K562 (cell line): ENCODE results near the gene PDE4D. TPM values are rescaled to one million over a fixed set of nuclear protein-coding genes. Genes with fewer than 3 reads are reported as not detected.

Source experiments
- CBX2 ChIP-seq: fragments of 200-600 bp; sonication (generic); IDR thresholded peaks from one replicate; pipeline ENCODE4 v1.6.1; 2012; ENCODE audit warnings: mild to moderate bottlenecking, low read length, inconsistent platforms; ENCODE audit not compliant: insufficient read depth, poor library complexity, severe bottlenecking
- COPS2 ChIP-seq: fragments of 450-650 bp; conservative IDR thresholded peaks from 2 replicates; pipeline ENCODE4 v1.6.1; 2016; ENCODE audit warnings: mild to moderate bottlenecking, moderate library complexity
- SNIP1 ChIP-seq: fragments of 450-650 bp; IDR thresholded peaks from 2 replicates; pipeline ENCODE4 v1.7.1; 2017; ENCODE audit warnings: low read depth, mild to moderate bottlenecking
- SRSF1 ChIP-seq: fragments of 200-400 bp; formaldehyde crosslinking; IDR thresholded peaks from 2 replicates; pipeline ENCODE4 v1.6.1; 2017; ENCODE audit warnings: mild to moderate bottlenecking, low read depth, low read length, moderate library complexity
- STAG1 ChIP-seq: sonication (generic); formaldehyde crosslinking; IDR thresholded peaks from 2 replicates; pipeline ENCODE4 v1.5.0; 2020; ENCODE audit warnings: missing genetic modification reagents, borderline replicate concordance
- STAT5A ChIP-seq: IDR thresholded peaks from 2 replicates; pipeline ENCODE4 v1.6.1; 2012; ENCODE audit warnings: low read length, inconsistent platforms, borderline replicate concordance
- TAF15 ChIP-seq: fragments of 200-400 bp; formaldehyde crosslinking; IDR thresholded peaks from 2 replicates; pipeline ENCODE4 v1.6.1; 2017; ENCODE audit warnings: mild to moderate bottlenecking, low read depth, low read length, moderate library complexity
- TCF7L2 ChIP-seq: fragments of 150-350 bp; IDR thresholded peaks from 2 replicates; pipeline ENCODE4 v1.6.1; 2016; ENCODE audit warnings: low read depth, mild to moderate bottlenecking, low read length, moderate library complexity
- TGIF2 ChIP-seq: sonication (generic); formaldehyde crosslinking; IDR thresholded peaks from 2 replicates; pipeline ENCODE4 v1.8.1; 2022; ENCODE audit warnings: mild to moderate bottlenecking, missing genetic modification reagents, moderate library complexity
- ZBTB2 ChIP-seq: fragments of 450-650 bp; IDR thresholded peaks from 2 replicates; pipeline ENCODE4 v1.6.1; 2016; ENCODE audit warnings: antibody characterized with exemption
- ZNF197 ChIP-seq: fragments of 200-800 bp; sonication (Bioruptor generic); IDR thresholded peaks from 2 replicates; pipeline ENCODE4 v1.6.1; 2016; ENCODE audit warnings: low read depth, missing genetic modification characterization, missing compliant biosample characterization
- ZNF217 ChIP-seq: sonication (generic); formaldehyde crosslinking; IDR thresholded peaks from 2 replicates; pipeline ENCODE4 v1.8.0; 2022; ENCODE audit warnings: mild to moderate bottlenecking, missing genetic modification reagents
- ZNF3 ChIP-seq: fragments of 250-450 bp; sonication (Bioruptor Pico); IDR thresholded peaks from 2 replicates; pipeline ENCODE4 v1.5.0; 2021; ENCODE audit warnings: mild to moderate bottlenecking, moderate library complexity
- polyA plus RNA-seq, 8 experiments: library from polyadenylated mRNA; depleted of rRNA in 4 of 8; stranded (reverse) in 5 of 8; unstranded in 3 of 8; fragments of >200 nt; fragmentation: Nextera tagmentation in 2 of 8; fragmentation: Illumina TruSeq in 1 of 8; extraction: Ambion mirVana in 2 of 8; extraction: Trizol in 1 of 8; gene quantifications; 2 replicates each; pipeline versions ENCODE4 v1.2.1 to v1.2.3, GENCODE V29; 2011 to 2014; ENCODE audit warnings: inconsistent platforms in 1 of 8, missing spikeins in 1 of 8
- total RNA-seq, 7 experiments: library from RNA; depleted of rRNA in 6 of 7; stranded (reverse); fragments of >200 nt in 6 of 7; fragmentation: Illumina TruSeq in 2 of 7; extraction: Trizol in 2 of 7; gene quantifications; 2 replicates each; pipeline versions ENCODE4 v1.2.1 to v1.2.3, GENCODE V29; 2011 to 2021; ENCODE audit warnings: low replicate concordance in 1 of 7
- TF ChIP-seq, protein P1 (sequence below): fragments of 250-450 bp; sonication (Bioruptor Pico); IDR thresholded peaks from 2 replicates; pipeline ENCODE4 v1.8.0; 2022; ENCODE audit warnings: inconsistent platforms
- TF ChIP-seq, protein P2 (sequence below): fragments of 250-450 bp; sonication (Bioruptor Pico); IDR thresholded peaks from 2 replicates; pipeline ENCODE4 v1.4.0; 2020; ENCODE audit warnings: mild to moderate bottlenecking, moderate library complexity, borderline replicate concordance

Gene PDE4D
- total and polyA plus RNA-seq, 9 of the 15 experiments (the other 6 are each of a cell fraction or from before 2014, with no cell fraction given) = 0.04 to 0.46 (median 0.13) TPM

GRCh38 chr5:58922461-58923171 is 970.9 kb downstream of the PDE4D start (continued):
- no peak for TF ChIP-seq ZBTB2
- TF ChIP-seq TGIF2 (CRISPR knock-in tag) = no peak
- TF ChIP-seq, protein P1, sequence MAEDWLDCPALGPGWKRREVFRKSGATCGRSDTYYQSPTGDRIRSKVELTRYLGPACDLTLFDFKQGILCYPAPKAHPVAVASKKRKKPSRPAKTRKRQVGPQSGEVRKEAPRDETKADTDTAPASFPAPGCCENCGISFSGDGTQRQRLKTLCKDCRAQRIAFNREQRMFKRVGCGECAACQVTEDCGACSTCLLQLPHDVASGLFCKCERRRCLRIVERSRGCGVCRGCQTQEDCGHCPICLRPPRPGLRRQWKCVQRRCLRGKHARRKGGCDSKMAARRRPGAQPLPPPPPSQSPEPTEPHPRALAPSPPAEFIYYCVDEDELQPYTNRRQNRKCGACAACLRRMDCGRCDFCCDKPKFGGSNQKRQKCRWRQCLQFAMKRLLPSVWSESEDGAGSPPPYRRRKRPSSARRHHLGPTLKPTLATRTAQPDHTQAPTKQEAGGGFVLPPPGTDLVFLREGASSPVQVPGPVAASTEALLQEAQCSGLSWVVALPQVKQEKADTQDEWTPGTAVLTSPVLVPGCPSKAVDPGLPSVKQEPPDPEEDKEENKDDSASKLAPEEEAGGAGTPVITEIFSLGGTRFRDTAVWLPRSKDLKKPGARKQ (CRISPR knock-in tag) = no peak
- TF ChIP-seq, protein P2, sequence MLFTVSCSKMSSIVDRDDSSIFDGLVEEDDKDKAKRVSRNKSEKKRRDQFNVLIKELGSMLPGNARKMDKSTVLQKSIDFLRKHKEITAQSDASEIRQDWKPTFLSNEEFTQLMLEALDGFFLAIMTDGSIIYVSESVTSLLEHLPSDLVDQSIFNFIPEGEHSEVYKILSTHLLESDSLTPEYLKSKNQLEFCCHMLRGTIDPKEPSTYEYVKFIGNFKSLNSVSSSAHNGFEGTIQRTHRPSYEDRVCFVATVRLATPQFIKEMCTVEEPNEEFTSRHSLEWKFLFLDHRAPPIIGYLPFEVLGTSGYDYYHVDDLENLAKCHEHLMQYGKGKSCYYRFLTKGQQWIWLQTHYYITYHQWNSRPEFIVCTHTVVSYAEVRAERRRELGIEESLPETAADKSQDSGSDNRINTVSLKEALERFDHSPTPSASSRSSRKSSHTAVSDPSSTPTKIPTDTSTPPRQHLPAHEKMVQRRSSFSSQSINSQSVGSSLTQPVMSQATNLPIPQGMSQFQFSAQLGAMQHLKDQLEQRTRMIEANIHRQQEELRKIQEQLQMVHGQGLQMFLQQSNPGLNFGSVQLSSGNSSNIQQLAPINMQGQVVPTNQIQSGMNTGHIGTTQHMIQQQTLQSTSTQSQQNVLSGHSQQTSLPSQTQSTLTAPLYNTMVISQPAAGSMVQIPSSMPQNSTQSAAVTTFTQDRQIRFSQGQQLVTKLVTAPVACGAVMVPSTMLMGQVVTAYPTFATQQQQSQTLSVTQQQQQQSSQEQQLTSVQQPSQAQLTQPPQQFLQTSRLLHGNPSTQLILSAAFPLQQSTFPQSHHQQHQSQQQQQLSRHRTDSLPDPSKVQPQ (CRISPR knock-in tag) = no peak
- TF ChIP-seq ZNF3 = no peak
- no peak for TF ChIP-seq ZNF197 (CRISPR knock-in tag)
- TF ChIP-seq ZNF217 (CRISPR knock-in tag) = no peak
- no peak for TF ChIP-seq STAT5A
- TF ChIP-seq SNIP1 = no peak
- no peak for TF ChIP-seq COPS2
- no peak for TF ChIP-seq TCF7L2
- TF ChIP-seq TAF15 = no peak
- TF ChIP-seq CBX2 = no peak
- no peak for TF ChIP-seq SRSF1
- no peak for TF ChIP-seq STAG1 (CRISPR knock-in tag)
- TF ChIP-seq, all 486 proteins: peak for 0
